Adrenal gland (tissue), 12 donors: Measurements from ENCODE around the gene GALK1. TPM values are rescaled to one million over a fixed set of nuclear protein-coding genes. Genes with fewer than 3 reads are reported as not detected.

Experiments used
- DNase-seq, 7 donors: peaks; one replicate each; pipeline ENCODE4 v3.0.0-alpha.2; 2019 to 2020
- H3K27ac ChIP-seq, 5 donors: fragments of 200-600 bp; sonication (generic) in 4 of 5; 1 replicate in 3 of 5; 2 replicates in 2 of 5; pipeline versions ENCODE4 v1.5.1 to v1.8.0; 2016 to 2020; ENCODE audit warnings: mild to moderate bottlenecking in 1 of 5
- H3K27me3 ChIP-seq: fragments of 200-600 bp; 2 replicates; pipeline ENCODE4 v1.8.0; 2021
- H3K36me3 ChIP-seq, 2 donors: fragments of 200-600 bp; replicated peaks in 1 of 2; 1 replicate in 1 of 2; 2 replicates in 1 of 2; pipeline versions ENCODE4 v1.5.1 to v1.8.0; 2018 to 2022
- H3K4me1 ChIP-seq, 2 donors: fragments of 200-600 bp; replicated peaks in 1 of 2; 1 replicate in 1 of 2; 2 replicates in 1 of 2; pipeline versions ENCODE4 v1.5.1 to v1.8.0; 2018 to 2021
- H3K4me3 ChIP-seq, 4 donors: fragments of 200-600 bp; sonication (generic) in 3 of 4; one replicate each; pipeline ENCODE4 v1.5.1; 2016 to 2018
- H3K9me3 ChIP-seq, 3 donors: fragments of 200-600 bp; sonication (generic) in 1 of 3; replicated peaks in 1 of 3; 1 replicate in 2 of 3; 2 replicates in 1 of 3; pipeline versions ENCODE4 v1.5.1 to v1.8.0; 2016 to 2021
- CTCF ChIP-seq, 6 experiments: fragments of 450-650 bp in 4 of 6; fragments of 200-600 bp in 2 of 6; sonication (generic) in 1 of 6; IDR thresholded peaks; 1 replicate in 5 of 6; 2 replicates in 1 of 6; pipeline versions ENCODE4 v1.5.1 to v1.8.0; 2016 to 2021; ENCODE audit warnings: antibody characterized with exemption in 6 of 6, mild to moderate bottlenecking in 2 of 6, moderate library complexity in 1 of 6
- POLR2A ChIP-seq, 2 donors: fragments of 450-650 bp; IDR thresholded peaks; one replicate each; pipeline ENCODE4 v1.6.1; 2017; ENCODE audit warnings: antibody characterized with exemption in 2 of 2, mild to moderate bottlenecking in 2 of 2, moderate library complexity in 1 of 2
- WGBS, 4 donors: extraction: QIAGEN DNeasy Blood & Tissue Kit in 2 of 4; methylation state at CpG; one replicate each; pipeline versions ENCODE4 v1.1.5 to v1.1.7; 2013 to 2017; 5-methylcytosine and 5-hydroxymethylcytosine counted together
- intact Hi-C, 2 donors: fragments of 100-400 bp; cut with DNase I; formaldehyde crosslinking; loops; one replicate each; pipeline versions ENCODE4 v1.14.1 to v1.15.0; 2022 to 2023
- polyA plus RNA-seq, 3 donors: library from polyadenylated mRNA; stranded (reverse); fragments of 200-250 nt in 2 of 3; fragments of 350-450 nt in 1 of 3; fragmentation: Illumina TruSeq in 1 of 3; extraction: RNeasy Lipid Tissue Mini Kit (QIAGEN cat#74804) in 1 of 3; gene quantifications; one replicate each; pipeline ENCODE4 v1.2.3, GENCODE V29; 2013 to 2014
- total RNA-seq, 9 donors: library from RNA; depleted of rRNA in 4 of 9; stranded (reverse); fragments of >200 nt in 4 of 9; fragments of 120-200 nt in 1 of 9; fragmentation: NEBNext Ultra II Directional in 1 of 9; extraction: Animal tissue kit (Norgen Biotek cat#: 25700) in 1 of 9; gene quantifications; one replicate each; pipeline versions ENCODE4 v1.1.0 to v1.2.4, GENCODE V29; 2013 to 2023
- donor health status: healthy with polysubstance abuse.
- donor health status: Bipolar disorder and iron deficiency.
- donor health status: DM: yes; HTN: yes; CAD: no.
- donor health status: DM: no; HTN: no; CAD: no.
- donor health status: DM: no; HTN: no; CAD: no.
- donor health status: DM: yes; HTN: yes; CAD: no.

GALK1 gene
- total and polyA plus RNA-seq, 12 donors: 1.4 to 47.3 (median 25.3) TPM

- peak in 1 of 6 experiments; percentile 18 for TF ChIP-seq CTCF (IDR thresholded peaks at IDR 0.05)
- no peak for TF ChIP-seq POLR2A (IDR thresholded peaks at IDR 0.05)
- intact Hi-C loops: loop anchor here in 1 of 2 donors (10.0 kb wide), 1 partner anchor 121 kb away; the partner anchor contains the start of gene TRIM65
- Histone ChIP-seq H3K4me3 (no peak overlapping the region), H3K4me1 (peaks cover 15 to 16% of the 10 kb centered on the region in 2 donors), H3K27me3 (no peaks in the 10 kb centered on the region), H3K36me3 (peaks cover 0 to 28% of the 10 kb centered on the region in 2 donors), H3K27ac (no peak overlapping the region), H3K9me3 (no peaks in the 10 kb centered on the region)
- 83 to 88% (median 84%) methylated on average over 9 to 15 of the region's 15 CpGs for WGBS, 4 donors
- DNase-seq: peak in 4 of 7 donors; percentile 29 to 73 (median 46)
Measured at GRCh38 chr17:75773808-75774470, 8.9 kb upstream of the GALK1 start.

GRCh38 chr17:75773121-75773807 is 8.3 kb upstream of the GALK1 start:
- no peak for TF ChIP-seq POLR2A (IDR thresholded peaks at IDR 0.05)
- TF ChIP-seq CTCF (IDR thresholded peaks at IDR 0.05): no peak
- Histone ChIP-seq H3K36me3 (peaks cover 0 to 21% of the 10 kb centered on the region in 2 donors), H3K9me3 (no peaks in the 10 kb centered on the region), H3K27me3 (no peaks in the 10 kb centered on the region), H3K4me3 (no peak overlapping the region), H3K4me1 (peaks cover 15% of the 10 kb centered on the region in 2 donors), H3K27ac (no peak overlapping the region)
- WGBS, 4 donors: 71 to 88% (median 80%) methylated on average over 10 to 12 of the region's 12 CpGs
- intact Hi-C loops: loop anchor here in 1 of 2 donors (10.0 kb wide), 1 partner anchor 122 kb away; the partner anchor contains the start of gene TRIM65
- DNase-seq: peak in 5 of 7 donors; percentile 18 to 68 (median 47)

- H3K27ac ChIP-seq: no peak overlapping the region
- H3K4me3 ChIP-seq: no peak overlapping the region
- WGBS, 4 donors: 73 to 78% (median 75%) methylated on average over 17 of the region's 17 CpGs
- H3K27me3 ChIP-seq: no peaks in the 10 kb centered on the region
- peak in 4 of 7 donors; percentile 12 to 58 (median 26) for DNase-seq
- TF ChIP-seq CTCF (IDR thresholded peaks at IDR 0.05) (peak in 1 of 6 experiments; percentile 9), POLR2A (IDR thresholded peaks at IDR 0.05) (no peak)
- intact Hi-C loops: loop anchor here in 1 of 2 donors (10.0 kb wide), 1 partner anchor 123 kb away; the partner anchor contains the start of gene TRIM65
- peaks cover 0 to 4% of the 10 kb centered on the region in 2 donors for H3K36me3 ChIP-seq
- H3K4me1 ChIP-seq: peaks cover 0 to 4% of the 10 kb centered on the region in 2 donors
- no peaks in the 10 kb centered on the region for H3K9me3 ChIP-seq
Measured at GRCh38 chr17:75771334-75772281, 6.6 kb upstream of the GALK1 start.
